T-helper 17 cell (primary cell): ENCODE data around the gene IKBKE. TPM values are rescaled to one million over a fixed set of nuclear protein-coding genes. Genes with fewer than 3 reads are reported as not detected.
A peak's percentile ranks its signal among the peaks of the same experiment; 100 is the strongest.

ENCODE experiments used
- ATAC-seq: fragments of 150-1000 bp; cut with Tn5 transposase; 2 replicates; pipeline ENCODE4 v1.10.0; 2021; ENCODE audit warnings: mild to moderate bottlenecking, moderate library complexity
- DNase-seq, 3 donors: peaks; one replicate each; pipeline versions ENCODE4 v3.0.0 to v3.0.0-alpha.2; 2020 to 2021
- H3K9me3 ChIP-seq: one replicate; pipeline ENCODE4 v1.7.0; 2013; ENCODE audit warnings: low read length, mild to moderate bottlenecking; ENCODE audit not compliant: control insufficient read depth, poor library complexity, severe bottlenecking
- H3K27ac Mint-ChIP-seq: one replicate; pipeline ENCODE4 v1.8.0; 2022; ENCODE audit warnings: mild to moderate bottlenecking, moderate library complexity, mixed read lengths
- H3K27me3 Mint-ChIP-seq: one replicate; pipeline ENCODE4 v1.8.0; 2022; ENCODE audit warnings: mixed read lengths
- H3K36me3 Mint-ChIP-seq: one replicate; pipeline ENCODE4 v1.8.0; 2022; ENCODE audit warnings: low read depth, mixed read lengths
- H3K4me1 Mint-ChIP-seq: one replicate; pipeline ENCODE4 v1.8.0; 2022; ENCODE audit warnings: mild to moderate bottlenecking, mixed read lengths
- H3K4me3 Mint-ChIP-seq: one replicate; pipeline ENCODE4 v1.8.0; 2022; ENCODE audit warnings: mild to moderate bottlenecking, moderate library complexity, mixed read lengths
- total RNA-seq, 4 donors: library from RNA in 2 of 4; stranded (reverse) in 2 of 4; gene quantifications; one replicate each; pipeline ENCODE4 v1.2.3 and lab custom pipeline; 2022 to 2026

The IKBKE gene
- total RNA-seq, 2 donors from 2014 or later, result 48.5 to 72.5 TPM

DNA sequence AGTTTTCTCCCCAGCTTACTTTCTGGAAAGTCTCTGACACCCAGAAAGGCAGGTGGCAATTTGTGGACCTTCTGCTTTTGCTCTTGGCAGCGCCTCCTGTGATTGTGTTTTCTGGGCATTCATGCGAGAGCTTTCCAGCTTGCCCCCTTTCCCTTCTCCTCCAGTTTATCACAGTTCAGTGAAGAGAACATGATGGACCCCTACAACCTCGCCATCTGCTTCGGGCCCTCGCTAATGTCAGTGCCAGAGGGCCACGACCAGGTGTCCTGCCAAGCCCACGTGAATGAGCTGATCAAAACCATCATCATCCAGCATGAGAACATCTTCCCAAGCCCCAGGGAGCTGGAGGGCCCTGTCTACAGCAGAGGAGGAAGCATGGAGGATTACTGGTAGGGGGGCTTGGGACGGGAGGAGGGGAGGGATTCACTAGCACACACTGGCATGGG, 24.3 kb upstream of the IKBKE start:
- H3K4me3 Mint-ChIP-seq, result no peak overlapping the region
- ATAC-seq (no peak), DNase-seq (no peak)
- H3K9me3 ChIP-seq, result no peaks in the 10 kb centered on the region
- H3K36me3 Mint-ChIP-seq, result peaks cover 5% of the 10 kb centered on the region
- no peak overlapping the region for H3K27ac Mint-ChIP-seq
- H3K4me1 Mint-ChIP-seq, result peaks cover 2% of the 10 kb centered on the region
- H3K27me3 Mint-ChIP-seq, result no peaks in the 10 kb centered on the region

- no peak overlapping the region for H3K27ac Mint-ChIP-seq
- peaks cover 4% of the 10 kb centered on the region for H3K36me3 Mint-ChIP-seq
- no peak overlapping the region for H3K4me3 Mint-ChIP-seq
Observed at GRCh38 chr1:206446688-206447421, 23.4 kb upstream of the IKBKE start.

GRCh38 chr1:206447422-206447765, 22.9 kb upstream of the IKBKE start:
- no peak for ATAC-seq
- Mint-ChIP-seq H3K36me3 (peaks cover 4% of the 10 kb centered on the region), H3K4me3 (no peak overlapping the region), H3K27ac (no peak overlapping the region), H3K27me3 (no peaks in the 10 kb centered on the region), H3K4me1 (peaks cover 2% of the 10 kb centered on the region)
- DNase-seq, result no peak
- no peaks in the 10 kb centered on the region for H3K9me3 ChIP-seq

More at GRCh38 chr1:206446688-206447421, 23.4 kb upstream of the IKBKE start:
- ATAC-seq (no peak), DNase-seq (no peak)
- Mint-ChIP-seq H3K27me3 (no peaks in the 10 kb centered on the region), H3K4me1 (peaks cover 2% of the 10 kb centered on the region)
- H3K9me3 ChIP-seq, result no peaks in the 10 kb centered on the region

GRCh38 chr1:206447792-206448191, 22.5 kb upstream of the IKBKE start:
- peaks cover 4% of the 10 kb centered on the region for H3K36me3 Mint-ChIP-seq
- H3K9me3 ChIP-seq, result no peaks in the 10 kb centered on the region
- no peak overlapping the region for H3K4me3 Mint-ChIP-seq
- ATAC-seq (no peak), DNase-seq (no peak)
- no peak overlapping the region for H3K27ac Mint-ChIP-seq
- peaks cover 2% of the 10 kb centered on the region for H3K4me1 Mint-ChIP-seq
- H3K27me3 Mint-ChIP-seq, result no peaks in the 10 kb centered on the region

DNA sequence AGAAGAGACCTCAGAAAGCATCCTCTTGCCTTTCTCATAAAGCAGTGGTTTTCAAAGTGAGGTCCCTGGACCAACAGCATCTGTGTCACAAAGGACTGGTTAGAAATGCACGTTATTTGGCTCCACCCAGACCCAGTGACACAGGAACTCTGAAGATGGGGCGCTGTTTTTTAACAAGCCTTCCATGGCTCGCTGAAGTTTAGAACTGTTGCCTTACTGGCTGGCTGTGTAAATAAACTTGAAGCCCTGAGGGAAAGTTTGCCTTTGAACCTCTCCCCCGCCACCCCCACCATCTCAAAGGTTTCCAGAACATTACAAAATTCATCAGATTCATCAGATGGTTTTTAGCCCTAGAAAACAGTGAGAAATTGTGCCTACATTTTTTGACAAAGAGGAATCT, 21.8 kb upstream of the IKBKE start:
- Mint-ChIP-seq H3K27me3 (no peaks in the 10 kb centered on the region), H3K27ac (no peak overlapping the region), H3K4me1 (peaks cover 2% of the 10 kb centered on the region), H3K36me3 (peaks cover 4% of the 10 kb centered on the region), H3K4me3 (no peak overlapping the region)
- ATAC-seq (no peak), DNase-seq (no peak)
- no peaks in the 10 kb centered on the region for H3K9me3 ChIP-seq

DNA sequence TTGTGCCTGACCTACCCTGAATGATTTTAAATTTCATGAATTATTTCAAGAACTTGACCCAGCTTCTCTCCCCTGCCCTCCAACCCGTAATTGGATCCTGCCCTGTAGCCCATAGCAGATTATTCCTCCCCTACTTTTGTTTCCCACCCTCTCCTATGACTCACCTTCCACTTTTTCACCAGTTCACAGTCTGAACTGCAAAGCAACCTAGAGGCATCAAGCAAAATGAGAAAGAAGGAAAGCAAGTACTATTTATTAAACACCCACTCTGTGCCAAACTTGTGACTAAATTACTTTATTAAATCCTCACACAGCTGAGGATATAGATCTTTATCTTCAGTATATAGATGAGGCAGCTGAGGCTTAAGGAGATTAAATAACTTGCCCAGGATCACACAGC, 20.7 kb upstream of the IKBKE start:
- H3K36me3 Mint-ChIP-seq, result peaks cover 4% of the 10 kb centered on the region
- no peak for ATAC-seq

GRCh38 chr1:206450281-206450680, 20.0 kb upstream of the IKBKE start:
- H3K9me3 ChIP-seq, result no peaks in the 10 kb centered on the region
- no peak overlapping the region for H3K4me3 Mint-ChIP-seq
- DNase-seq (no peak), ATAC-seq (no peak)
- H3K36me3 Mint-ChIP-seq, result peaks cover 6% of the 10 kb centered on the region
- H3K27me3 Mint-ChIP-seq, result no peaks in the 10 kb centered on the region
- peaks cover 3% of the 10 kb centered on the region for H3K4me1 Mint-ChIP-seq
- no peak overlapping the region for H3K27ac Mint-ChIP-seq

More for the DNA sequence above, 20.7 kb upstream of the IKBKE start:
- Mint-ChIP-seq H3K4me1 (peaks cover 2% of the 10 kb centered on the region), H3K27ac (peak overlapping the region; percentile 9), H3K27me3 (no peaks in the 10 kb centered on the region), H3K4me3 (no peak overlapping the region)
- DNase-seq, result no peak
- H3K9me3 ChIP-seq, result no peaks in the 10 kb centered on the region

DNA sequence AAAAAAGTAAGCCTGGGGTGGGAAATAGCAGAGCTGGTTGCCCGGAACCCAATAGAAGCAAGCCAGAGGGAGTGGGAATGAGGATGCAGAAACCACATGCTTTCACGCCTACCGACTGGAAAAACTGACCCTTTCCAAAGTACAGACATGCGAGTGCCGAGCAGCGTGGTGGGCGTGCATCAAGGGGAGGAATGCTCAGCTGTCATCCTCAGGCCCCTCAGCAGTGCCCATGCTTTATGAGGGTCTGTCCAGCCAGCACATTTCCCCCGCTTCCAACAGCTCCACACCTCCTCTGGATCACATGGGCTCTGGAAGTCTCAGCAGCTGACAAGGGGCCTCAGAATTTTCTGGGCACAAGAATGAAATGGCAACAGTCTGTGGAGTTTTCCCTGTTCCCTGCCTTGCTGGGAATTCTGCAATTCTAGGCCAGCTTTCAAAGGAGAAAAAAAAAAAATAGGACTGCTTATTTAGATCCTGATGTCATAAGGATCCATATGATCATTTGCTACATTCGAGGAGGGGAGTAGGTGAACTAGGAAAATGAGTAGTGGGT, 19.1 kb upstream of the IKBKE start:
- Mint-ChIP-seq H3K4me1 (peaks cover 4% of the 10 kb centered on the region), H3K27me3 (no peaks in the 10 kb centered on the region), H3K36me3 (peaks cover 11% of the 10 kb centered on the region), H3K4me3 (no peak overlapping the region), H3K27ac (no peak overlapping the region)
- H3K9me3 ChIP-seq, result no peaks in the 10 kb centered on the region
- DNase-seq (no peak), ATAC-seq (no peak)

- no peaks in the 10 kb centered on the region for H3K9me3 ChIP-seq
- Mint-ChIP-seq H3K27me3 (no peaks in the 10 kb centered on the region), H3K4me3 (no peak overlapping the region), H3K27ac (no peak overlapping the region), H3K36me3 (peaks cover 10% of the 10 kb centered on the region), H3K4me1 (peaks cover 8% of the 10 kb centered on the region)
- no peak for DNase-seq
- no peak for ATAC-seq
Observed at GRCh38 chr1:206453111-206453510, 17.2 kb upstream of the IKBKE start.

- H3K27ac Mint-ChIP-seq, result peak overlapping the region; percentile 81
- DNase-seq (no peak), ATAC-seq (no peak)
- no peaks in the 10 kb centered on the region for H3K9me3 ChIP-seq
- no peaks in the 10 kb centered on the region for H3K27me3 Mint-ChIP-seq
- peaks cover 7% of the 10 kb centered on the region for H3K36me3 Mint-ChIP-seq
- peaks cover 8% of the 10 kb centered on the region for H3K4me1 Mint-ChIP-seq
- H3K4me3 Mint-ChIP-seq, result no peak overlapping the region
Observed at GRCh38 chr1:206455289-206455665, 15.0 kb upstream of the IKBKE start.

DNA sequence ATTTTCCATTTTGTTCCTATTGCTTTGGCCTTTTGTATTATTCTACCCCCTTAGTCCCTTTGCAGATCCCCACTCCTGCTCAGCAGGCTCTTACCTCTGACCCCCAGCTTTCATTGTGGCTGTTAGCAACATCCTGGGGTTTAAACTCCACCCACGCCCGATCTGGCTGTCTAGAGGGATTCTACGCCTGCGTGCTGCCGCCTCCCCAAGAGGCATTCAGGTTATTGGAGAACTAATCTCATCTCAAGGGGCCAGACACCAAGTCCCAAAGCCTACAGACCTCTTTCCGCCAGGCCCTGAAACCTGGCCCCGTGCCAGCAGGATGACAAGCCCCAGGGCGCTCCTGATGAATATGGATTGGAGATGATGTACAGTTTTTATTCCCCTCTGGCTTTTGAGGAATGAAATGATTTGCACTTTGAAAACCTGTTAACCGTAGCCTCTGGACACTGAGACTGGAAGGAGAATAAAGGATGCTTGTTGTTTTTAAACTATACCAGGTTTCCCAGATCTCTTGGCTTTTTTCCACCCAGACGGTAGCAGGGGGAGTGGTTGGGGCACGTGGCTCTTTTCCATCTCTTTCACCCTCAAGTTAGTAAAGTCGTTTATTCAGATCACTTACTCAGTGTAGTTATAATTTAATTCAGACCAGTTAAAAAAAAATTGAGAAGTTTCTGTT, 14.5 kb upstream of the IKBKE start:
- peak overlapping the region; percentile 81 for H3K27ac Mint-ChIP-seq
- H3K36me3 Mint-ChIP-seq, result peaks cover 7% of the 10 kb centered on the region
- no peak for ATAC-seq

DNA sequence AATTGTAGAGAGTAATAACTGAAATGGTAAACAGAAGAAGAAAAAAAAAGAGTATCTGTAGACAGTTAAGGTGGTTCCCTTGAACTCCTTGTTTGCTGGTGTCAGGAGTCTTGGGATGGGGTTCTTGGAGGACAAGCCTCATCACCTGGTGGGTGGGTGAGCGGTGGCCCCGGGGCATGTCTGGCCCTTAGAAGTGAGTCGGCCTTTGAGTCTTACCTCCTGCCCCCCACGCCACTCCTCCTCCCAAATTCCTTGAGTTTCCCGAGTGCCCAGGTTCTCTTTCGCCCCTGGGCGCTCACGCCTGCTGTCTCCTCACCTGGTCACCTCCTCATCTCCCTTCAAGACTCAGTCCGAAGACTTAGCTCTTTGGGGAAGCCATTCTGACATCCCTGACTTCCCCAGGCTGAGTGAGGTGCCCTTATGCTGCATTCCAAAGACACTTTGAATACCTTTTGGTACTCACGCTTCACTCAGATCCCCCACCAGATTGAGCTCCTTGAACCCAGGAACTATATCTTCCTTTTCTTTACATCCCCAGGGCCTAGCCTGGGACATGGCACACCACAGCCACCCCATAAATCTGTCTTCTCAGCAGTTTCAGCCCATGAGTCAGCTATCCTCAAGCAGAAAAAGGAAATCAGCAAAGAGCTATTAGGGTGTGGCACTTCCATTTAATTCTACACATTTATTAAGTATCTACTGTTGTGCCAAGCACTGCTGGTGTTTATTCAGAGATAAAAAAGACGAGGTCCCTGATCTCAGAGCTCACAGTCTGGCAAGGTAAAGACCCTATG, 13.5 kb upstream of the IKBKE start:
- DNase-seq (no peak), ATAC-seq (no peak)
- Mint-ChIP-seq H3K4me1 (peaks cover 10% of the 10 kb centered on the region), H3K27me3 (no peaks in the 10 kb centered on the region), H3K36me3 (peaks cover 9% of the 10 kb centered on the region), H3K27ac (peak overlapping the region; percentile 81), H3K4me3 (no peak overlapping the region)
- no peaks in the 10 kb centered on the region for H3K9me3 ChIP-seq

More for the DNA sequence above, 14.5 kb upstream of the IKBKE start:
- Mint-ChIP-seq H3K4me1 (peaks cover 8% of the 10 kb centered on the region), H3K4me3 (no peak overlapping the region), H3K27me3 (no peaks in the 10 kb centered on the region)
- no peak for DNase-seq
- no peaks in the 10 kb centered on the region for H3K9me3 ChIP-seq
